CD4-positive, alpha-beta T cell treated with Interleukin-1 beta for 1 hour (primary cell): ENCODE results near the gene ZNF346.

Source experiments
- DNase-seq, 2 donors: peaks; one replicate each; pipeline ENCODE4 v3.0.0-alpha.2; 2020 to 2022

The ZNF346 gene

GRCh38 chr5:177071666-177072385 is 49.3 kb downstream of the ZNF346 start:
- peak; percentile 52 to 73 for DNase-seq

- DNase-seq, result no peak
Measured at GRCh38 chr5:177077335-177077734, 54.8 kb downstream of the ZNF346 start.

GRCh38 chr5:177079606-177080005 is 57.1 kb downstream of the ZNF346 start:
- DNase-seq, result no peak

- no peak for DNase-seq
Measured at GRCh38 chr5:177080265-177080664, 57.8 kb downstream of the ZNF346 start.

GRCh38 chr5:177081859-177082258 is 59.4 kb downstream of the ZNF346 start:
- DNase-seq, result no peak

- DNase-seq, result no peak
Measured at GRCh38 chr5:177083357-177083756, 60.9 kb downstream of the ZNF346 start.

GRCh38 chr5:177084175-177084574 is 61.7 kb downstream of the ZNF346 start:
- DNase-seq, result no peak

GRCh38 chr5:177085985-177086653 is 63.6 kb downstream of the ZNF346 start:
- DNase-seq, result no peak

GRCh38 chr5:177086654-177087397 is 64.3 kb downstream of the ZNF346 start, which contains the start of gene FGFR4:
Gene FGFR4, plus strand, starts transcription at chr5:177086915. Its CDS starts 2,688 bp downstream, at chr5:177089603.
- peak; percentile 67 to 72 for DNase-seq

- no peak for DNase-seq
Measured at GRCh38 chr5:177087398-177088005, 65.0 kb downstream of the ZNF346 start.

GRCh38 chr5:177089127-177089526 is 66.6 kb downstream of the ZNF346 start:
- DNase-seq, result no peak

- DNase-seq, result no peak
Measured at GRCh38 chr5:177089825-177090641, 67.5 kb downstream of the ZNF346 start.

- no peak for DNase-seq
Measured at GRCh38 chr5:177090813-177091212, 68.3 kb downstream of the ZNF346 start.

GRCh38 chr5:177091232-177091631 is 68.7 kb downstream of the ZNF346 start:
- DNase-seq, result no peak

GRCh38 chr5:177092178-177093081 is 69.9 kb downstream of the ZNF346 start:
- DNase-seq, result no peak

- no peak for DNase-seq
Measured at GRCh38 chr5:177093082-177093712, 70.7 kb downstream of the ZNF346 start.

- no peak for DNase-seq
Measured at GRCh38 chr5:177093803-177094202, 71.3 kb downstream of the ZNF346 start.

GRCh38 chr5:177094224-177095087 is 72.0 kb downstream of the ZNF346 start:
- no peak for DNase-seq

GRCh38 chr5:177095088-177095669 is 72.7 kb downstream of the ZNF346 start:
- no peak for DNase-seq
